WTC11 (cell line): ENCODE measurements around the gene OSBP2. TPM values are rescaled to one million over a fixed set of nuclear protein-coding genes. Genes with fewer than 3 reads are reported as not detected.

Source experiments
- ATAC-seq: fragments of 200-7000 bp; cut with Tn5 transposase; 2 replicates; pipeline ENCODE4 v1.10.0; 2021; ENCODE audit warnings: mild to moderate bottlenecking, moderate library complexity
- CTCF ChIA-PET: fragments of 300-600 bp; sonication (Branson Sonifier 250); formaldehyde crosslinking; loops from one replicate; lab custom pipeline; 2021; ENCODE audit warnings: antibody characterized with exemption; lab: Charles Lee
- POLR2A ChIA-PET: fragments of 350-600 bp; sonication (Branson Sonifier 250); formaldehyde crosslinking; loops from one replicate; lab custom pipeline; 2021; ENCODE audit warnings: antibody characterized with exemption; lab: Charles Lee
- DNase-seq: peaks from one replicate; pipeline ENCODE4 v3.0.0; 2021; ENCODE audit warnings: low spot score
- H3K27ac Mint-ChIP-seq: 2 replicates; pipeline ENCODE4 v1.8.0; 2021; ENCODE audit warnings: mixed read lengths
- H3K27me3 Mint-ChIP-seq: 2 replicates; pipeline ENCODE4 v1.8.0; 2021; ENCODE audit warnings: low read depth, mild to moderate bottlenecking, moderate library complexity, mixed read lengths
- H3K36me3 Mint-ChIP-seq: 2 replicates; pipeline ENCODE4 v1.8.0; 2021; ENCODE audit warnings: mixed read lengths
- H3K4me1 Mint-ChIP-seq: 2 replicates; pipeline ENCODE4 v1.8.0; 2022; ENCODE audit warnings: mixed read lengths
- H3K4me3 Mint-ChIP-seq: 2 replicates; pipeline ENCODE4 v1.8.0; 2021; ENCODE audit warnings: mild to moderate bottlenecking, moderate library complexity, mixed read lengths
- H3K9me3 Mint-ChIP-seq: 2 replicates; pipeline ENCODE4 v1.8.0; 2021; ENCODE audit warnings: mixed read lengths
- ATF1 ChIP-seq: sonication (generic); formaldehyde crosslinking; IDR thresholded peaks from 2 replicates; pipeline ENCODE4 v1.8.1; 2023; ENCODE audit warnings: mild to moderate bottlenecking, moderate library complexity, missing genetic modification reagents
- CREM ChIP-seq: sonication (generic); formaldehyde crosslinking; IDR thresholded peaks from 2 replicates; pipeline ENCODE4 v1.8.1; 2022; ENCODE audit warnings: mild to moderate bottlenecking, missing genetic modification reagents, moderate library complexity
- E2F1 ChIP-seq: sonication (generic); formaldehyde crosslinking; IDR thresholded peaks from 2 replicates; pipeline ENCODE4 v1.8.0; 2022; ENCODE audit warnings: mild to moderate bottlenecking, missing genetic modification reagents
- FOXP1 ChIP-seq: sonication (generic); formaldehyde crosslinking; IDR thresholded peaks from 2 replicates; pipeline ENCODE4 v1.8.0; 2022; ENCODE audit warnings: missing genetic modification reagents, mild to moderate bottlenecking, moderate library complexity, borderline replicate concordance
- JUN ChIP-seq: sonication (generic); formaldehyde crosslinking; IDR thresholded peaks from 2 replicates; pipeline ENCODE4 v1.8.0; 2023; ENCODE audit warnings: mild to moderate bottlenecking, missing genetic modification reagents
- NR1H2 ChIP-seq: sonication (generic); formaldehyde crosslinking; IDR thresholded peaks from 2 replicates; pipeline ENCODE4 v1.9.0; 2021; ENCODE audit warnings: mild to moderate bottlenecking, moderate library complexity, missing genetic modification reagents
- NR2C2 ChIP-seq: sonication (generic); formaldehyde crosslinking; IDR thresholded peaks from 2 replicates; pipeline ENCODE4 v1.8.0; 2022; ENCODE audit warnings: mild to moderate bottlenecking, missing genetic modification reagents
- SOX15 ChIP-seq: fragments of 250-450 bp; sonication (Bioruptor Pico); IDR thresholded peaks from 2 replicates; pipeline ENCODE4 v1.9.0; 2021; ENCODE audit warnings: mild to moderate bottlenecking
- TCF7 ChIP-seq: sonication (generic); formaldehyde crosslinking; IDR thresholded peaks from 2 replicates; pipeline ENCODE4 v1.8.0; 2022; ENCODE audit warnings: mild to moderate bottlenecking, low read depth, missing genetic modification reagents, moderate library complexity
- ZNF219 ChIP-seq: sonication (generic); formaldehyde crosslinking; IDR thresholded peaks from 2 replicates; pipeline ENCODE4 v1.8.0; 2023; ENCODE audit warnings: missing genetic modification reagents, mild to moderate bottlenecking, borderline replicate concordance
- ZNF263 ChIP-seq: sonication (generic); formaldehyde crosslinking; IDR thresholded peaks from 2 replicates; pipeline ENCODE4 v1.8.1; 2022; ENCODE audit warnings: low read depth, mild to moderate bottlenecking, moderate library complexity, missing genetic modification reagents
- ZNF396 ChIP-seq: fragments of 250-450 bp; sonication (Bioruptor Pico); IDR thresholded peaks from 2 replicates; pipeline ENCODE4 v1.8.0; 2021; ENCODE audit warnings: mild to moderate bottlenecking, moderate library complexity, borderline replicate concordance
- ZNF512 ChIP-seq: sonication (generic); formaldehyde crosslinking; IDR thresholded peaks from 2 replicates; pipeline ENCODE4 v1.8.1; 2022; ENCODE audit warnings: missing genetic modification reagents, borderline replicate concordance
- ZNF671 ChIP-seq: fragments of 250-450 bp; sonication (Bioruptor Pico); IDR thresholded peaks from 2 replicates; pipeline ENCODE4 v1.8.0; 2021; ENCODE audit warnings: mild to moderate bottlenecking
- ZSCAN18 ChIP-seq: fragments of 250-450 bp; sonication (Bioruptor Pico); IDR thresholded peaks from 2 replicates; pipeline ENCODE4 v2.1.2; 2022; ENCODE audit warnings: mild to moderate bottlenecking, moderate library complexity
- total RNA-seq: library from RNA; stranded (reverse); gene quantifications from 3 replicates; pipeline ENCODE4 v1.2.3, GENCODE V29; 2021
- TF ChIP-seq, protein P1 (sequence below): sonication (generic); formaldehyde crosslinking; IDR thresholded peaks from 2 replicates; pipeline ENCODE4 v1.8.1; 2023; ENCODE audit warnings: mild to moderate bottlenecking, missing genetic modification reagents, borderline replicate concordance
- TF ChIP-seq, protein P2 (sequence below): fragments of 250-450 bp; sonication (Bioruptor Pico); IDR thresholded peaks from 2 replicates; pipeline ENCODE4 v1.9.0; 2021; ENCODE audit warnings: mild to moderate bottlenecking
- TF ChIP-seq, protein P3 (sequence below): sonication (generic); formaldehyde crosslinking; IDR thresholded peaks from 2 replicates; pipeline ENCODE4 v1.8.0; 2023; ENCODE audit warnings: missing genetic modification reagents, mild to moderate bottlenecking, borderline replicate concordance
- TF ChIP-seq, protein P4 (sequence below): fragments of 200-600 bp; IDR thresholded peaks from 2 replicates; pipeline ENCODE4 v1.8.0; 2022; ENCODE audit warnings: antibody characterized with exemption

The OSBP2 gene
- total RNA-seq, 1 experiment from 2014 or later = 4.1 TPM

GRCh38 chr22:30701872-30702271, 7.2 kb downstream of the OSBP2 start:
- CTCF ChIA-PET = no interaction called here
- no peak for DNase-seq

More at GRCh38 chr22:30701872-30702271, 7.2 kb downstream of the OSBP2 start:
- TF ChIP-seq ZNF396 (CRISPR knock-in tag) (no peak), JUN (CRISPR knock-in tag) (no peak), ZSCAN18 (no peak), CREM (CRISPR knock-in tag) (no peak), FOXP1 (CRISPR knock-in tag) (no peak), TCF7 (CRISPR knock-in tag) (no peak), ZNF512 (CRISPR knock-in tag) (no peak), ZNF671 (CRISPR knock-in tag) (no peak), NR1H2 (no peak), E2F1 (CRISPR knock-in tag) (no peak), ZNF219 (CRISPR knock-in tag) (no peak), ATF1 (CRISPR knock-in tag) (no peak), SOX15 (CRISPR knock-in tag) (no peak), ZNF263 (no peak), NR2C2 (CRISPR knock-in tag) (no peak)
- TF ChIP-seq, protein P1, sequence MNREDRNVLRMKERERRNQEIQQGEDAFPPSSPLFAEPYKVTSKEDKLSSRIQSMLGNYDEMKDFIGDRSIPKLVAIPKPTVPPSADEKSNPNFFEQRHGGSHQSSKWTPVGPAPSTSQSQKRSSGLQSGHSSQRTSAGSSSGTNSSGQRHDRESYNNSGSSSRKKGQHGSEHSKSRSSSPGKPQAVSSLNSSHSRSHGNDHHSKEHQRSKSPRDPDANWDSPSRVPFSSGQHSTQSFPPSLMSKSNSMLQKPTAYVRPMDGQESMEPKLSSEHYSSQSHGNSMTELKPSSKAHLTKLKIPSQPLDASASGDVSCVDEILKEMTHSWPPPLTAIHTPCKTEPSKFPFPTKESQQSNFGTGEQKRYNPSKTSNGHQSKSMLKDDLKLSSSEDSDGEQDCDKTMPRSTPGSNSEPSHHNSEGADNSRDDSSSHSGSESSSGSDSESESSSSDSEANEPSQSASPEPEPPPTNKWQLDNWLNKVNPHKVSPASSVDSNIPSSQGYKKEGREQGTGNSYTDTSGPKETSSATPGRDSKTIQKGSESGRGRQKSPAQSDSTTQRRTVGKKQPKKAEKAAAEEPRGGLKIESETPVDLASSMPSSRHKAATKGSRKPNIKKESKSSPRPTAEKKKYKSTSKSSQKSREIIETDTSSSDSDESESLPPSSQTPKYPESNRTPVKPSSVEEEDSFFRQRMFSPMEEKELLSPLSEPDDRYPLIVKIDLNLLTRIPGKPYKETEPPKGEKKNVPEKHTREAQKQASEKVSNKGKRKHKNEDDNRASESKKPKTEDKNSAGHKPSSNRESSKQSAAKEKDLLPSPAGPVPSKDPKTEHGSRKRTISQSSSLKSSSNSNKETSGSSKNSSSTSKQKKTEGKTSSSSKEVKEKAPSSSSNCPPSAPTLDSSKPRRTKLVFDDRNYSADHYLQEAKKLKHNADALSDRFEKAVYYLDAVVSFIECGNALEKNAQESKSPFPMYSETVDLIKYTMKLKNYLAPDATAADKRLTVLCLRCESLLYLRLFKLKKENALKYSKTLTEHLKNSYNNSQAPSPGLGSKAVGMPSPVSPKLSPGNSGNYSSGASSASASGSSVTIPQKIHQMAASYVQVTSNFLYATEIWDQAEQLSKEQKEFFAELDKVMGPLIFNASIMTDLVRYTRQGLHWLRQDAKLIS (CRISPR knock-in tag) = no peak
- TF ChIP-seq, protein P2, sequence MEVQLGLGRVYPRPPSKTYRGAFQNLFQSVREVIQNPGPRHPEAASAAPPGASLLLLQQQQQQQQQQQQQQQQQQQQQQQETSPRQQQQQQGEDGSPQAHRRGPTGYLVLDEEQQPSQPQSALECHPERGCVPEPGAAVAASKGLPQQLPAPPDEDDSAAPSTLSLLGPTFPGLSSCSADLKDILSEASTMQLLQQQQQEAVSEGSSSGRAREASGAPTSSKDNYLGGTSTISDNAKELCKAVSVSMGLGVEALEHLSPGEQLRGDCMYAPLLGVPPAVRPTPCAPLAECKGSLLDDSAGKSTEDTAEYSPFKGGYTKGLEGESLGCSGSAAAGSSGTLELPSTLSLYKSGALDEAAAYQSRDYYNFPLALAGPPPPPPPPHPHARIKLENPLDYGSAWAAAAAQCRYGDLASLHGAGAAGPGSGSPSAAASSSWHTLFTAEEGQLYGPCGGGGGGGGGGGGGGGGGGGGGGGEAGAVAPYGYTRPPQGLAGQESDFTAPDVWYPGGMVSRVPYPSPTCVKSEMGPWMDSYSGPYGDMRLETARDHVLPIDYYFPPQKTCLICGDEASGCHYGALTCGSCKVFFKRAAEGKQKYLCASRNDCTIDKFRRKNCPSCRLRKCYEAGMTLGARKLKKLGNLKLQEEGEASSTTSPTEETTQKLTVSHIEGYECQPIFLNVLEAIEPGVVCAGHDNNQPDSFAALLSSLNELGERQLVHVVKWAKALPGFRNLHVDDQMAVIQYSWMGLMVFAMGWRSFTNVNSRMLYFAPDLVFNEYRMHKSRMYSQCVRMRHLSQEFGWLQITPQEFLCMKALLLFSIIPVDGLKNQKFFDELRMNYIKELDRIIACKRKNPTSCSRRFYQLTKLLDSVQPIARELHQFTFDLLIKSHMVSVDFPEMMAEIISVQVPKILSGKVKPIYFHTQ (CRISPR knock-in tag) = no peak
- TF ChIP-seq, protein P3, sequence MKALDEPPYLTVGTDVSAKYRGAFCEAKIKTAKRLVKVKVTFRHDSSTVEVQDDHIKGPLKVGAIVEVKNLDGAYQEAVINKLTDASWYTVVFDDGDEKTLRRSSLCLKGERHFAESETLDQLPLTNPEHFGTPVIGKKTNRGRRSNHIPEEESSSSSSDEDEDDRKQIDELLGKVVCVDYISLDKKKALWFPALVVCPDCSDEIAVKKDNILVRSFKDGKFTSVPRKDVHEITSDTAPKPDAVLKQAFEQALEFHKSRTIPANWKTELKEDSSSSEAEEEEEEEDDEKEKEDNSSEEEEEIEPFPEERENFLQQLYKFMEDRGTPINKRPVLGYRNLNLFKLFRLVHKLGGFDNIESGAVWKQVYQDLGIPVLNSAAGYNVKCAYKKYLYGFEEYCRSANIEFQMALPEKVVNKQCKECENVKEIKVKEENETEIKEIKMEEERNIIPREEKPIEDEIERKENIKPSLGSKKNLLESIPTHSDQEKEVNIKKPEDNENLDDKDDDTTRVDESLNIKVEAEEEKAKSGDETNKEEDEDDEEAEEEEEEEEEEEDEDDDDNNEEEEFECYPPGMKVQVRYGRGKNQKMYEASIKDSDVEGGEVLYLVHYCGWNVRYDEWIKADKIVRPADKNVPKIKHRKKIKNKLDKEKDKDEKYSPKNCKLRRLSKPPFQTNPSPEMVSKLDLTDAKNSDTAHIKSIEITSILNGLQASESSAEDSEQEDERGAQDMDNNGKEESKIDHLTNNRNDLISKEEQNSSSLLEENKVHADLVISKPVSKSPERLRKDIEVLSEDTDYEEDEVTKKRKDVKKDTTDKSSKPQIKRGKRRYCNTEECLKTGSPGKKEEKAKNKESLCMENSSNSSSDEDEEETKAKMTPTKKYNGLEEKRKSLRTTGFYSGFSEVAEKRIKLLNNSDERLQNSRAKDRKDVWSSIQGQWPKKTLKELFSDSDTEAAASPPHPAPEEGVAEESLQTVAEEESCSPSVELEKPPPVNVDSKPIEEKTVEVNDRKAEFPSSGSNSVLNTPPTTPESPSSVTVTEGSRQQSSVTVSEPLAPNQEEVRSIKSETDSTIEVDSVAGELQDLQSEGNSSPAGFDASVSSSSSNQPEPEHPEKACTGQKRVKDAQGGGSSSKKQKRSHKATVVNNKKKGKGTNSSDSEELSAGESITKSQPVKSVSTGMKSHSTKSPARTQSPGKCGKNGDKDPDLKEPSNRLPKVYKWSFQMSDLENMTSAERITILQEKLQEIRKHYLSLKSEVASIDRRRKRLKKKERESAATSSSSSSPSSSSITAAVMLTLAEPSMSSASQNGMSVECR (CRISPR knock-in tag) = no peak
- TF ChIP-seq, protein P4, sequence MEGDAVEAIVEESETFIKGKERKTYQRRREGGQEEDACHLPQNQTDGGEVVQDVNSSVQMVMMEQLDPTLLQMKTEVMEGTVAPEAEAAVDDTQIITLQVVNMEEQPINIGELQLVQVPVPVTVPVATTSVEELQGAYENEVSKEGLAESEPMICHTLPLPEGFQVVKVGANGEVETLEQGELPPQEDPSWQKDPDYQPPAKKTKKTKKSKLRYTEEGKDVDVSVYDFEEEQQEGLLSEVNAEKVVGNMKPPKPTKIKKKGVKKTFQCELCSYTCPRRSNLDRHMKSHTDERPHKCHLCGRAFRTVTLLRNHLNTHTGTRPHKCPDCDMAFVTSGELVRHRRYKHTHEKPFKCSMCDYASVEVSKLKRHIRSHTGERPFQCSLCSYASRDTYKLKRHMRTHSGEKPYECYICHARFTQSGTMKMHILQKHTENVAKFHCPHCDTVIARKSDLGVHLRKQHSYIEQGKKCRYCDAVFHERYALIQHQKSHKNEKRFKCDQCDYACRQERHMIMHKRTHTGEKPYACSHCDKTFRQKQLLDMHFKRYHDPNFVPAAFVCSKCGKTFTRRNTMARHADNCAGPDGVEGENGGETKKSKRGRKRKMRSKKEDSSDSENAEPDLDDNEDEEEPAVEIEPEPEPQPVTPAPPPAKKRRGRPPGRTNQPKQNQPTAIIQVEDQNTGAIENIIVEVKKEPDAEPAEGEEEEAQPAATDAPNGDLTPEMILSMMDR = no peak
- Mint-ChIP-seq H3K27ac (no peak overlapping the region), H3K4me1 (peaks cover 15% of the 10 kb centered on the region), H3K27me3 (peaks cover under 1% of the 10 kb centered on the region; the same call in 1 of the 2 replicates), H3K9me3 (no peaks in the 10 kb centered on the region), H3K36me3 (no peaks in the 10 kb centered on the region), H3K4me3 (no peak overlapping the region)
- ATAC-seq = no peak
- POLR2A ChIA-PET = no interaction called here
